HepG2 (cell line): ENCODE results near the gene ABCF1. TPM values are rescaled to one million over a fixed set of nuclear protein-coding genes. Genes with fewer than 3 reads are reported as not detected.
A peak's percentile ranks its signal among the peaks of the same experiment; 100 is the strongest.

Experiments used
- ATRX ChIP-seq: sonication (generic); formaldehyde crosslinking; IDR thresholded peaks from 2 replicates; pipeline ENCODE4 v1.4.0; 2020; ENCODE audit warnings: missing genetic modification reagents, borderline replicate concordance
- CENPT ChIP-seq: sonication (generic); formaldehyde crosslinking; IDR thresholded peaks from 2 replicates; pipeline ENCODE4 v1.8.0; 2022; ENCODE audit warnings: low read depth, mild to moderate bottlenecking, moderate library complexity, missing genetic modification reagents
- FOXK1 ChIP-seq: sonication (generic); formaldehyde crosslinking; IDR thresholded peaks from 2 replicates; pipeline ENCODE4 v1.4.0; 2020; ENCODE audit warnings: low read depth, missing genetic modification reagents, borderline replicate concordance
- KLF11 ChIP-seq: IDR thresholded peaks from 2 replicates; pipeline ENCODE4 v1.6.1; 2016; ENCODE audit warnings: missing compliant biosample characterization
- KLF12 ChIP-seq: sonication (generic); formaldehyde crosslinking; IDR thresholded peaks from 2 replicates; pipeline ENCODE4 v1.4.0; 2020; ENCODE audit warnings: missing genetic modification reagents, borderline replicate concordance
- ONECUT2 ChIP-seq: sonication (generic); formaldehyde crosslinking; IDR thresholded peaks from 2 replicates; pipeline ENCODE4 v1.4.0; 2020; ENCODE audit warnings: missing genetic modification reagents
- SALL1 ChIP-seq: sonication (generic); formaldehyde crosslinking; IDR thresholded peaks from 2 replicates; pipeline ENCODE4 v1.8.0; 2022; ENCODE audit warnings: mild to moderate bottlenecking, missing genetic modification reagents
- ZFX ChIP-seq: sonication (generic); formaldehyde crosslinking; IDR thresholded peaks from 2 replicates; pipeline ENCODE4 v1.4.0; 2020; ENCODE audit warnings: mild to moderate bottlenecking, low read depth, missing genetic modification reagents, moderate library complexity
- ZNF343 ChIP-seq: sonication (generic); formaldehyde crosslinking; IDR thresholded peaks from 2 replicates; pipeline ENCODE4 v1.4.0; 2020; ENCODE audit warnings: mild to moderate bottlenecking, missing genetic modification reagents
- ZNF382 ChIP-seq: sonication (generic); formaldehyde crosslinking; IDR thresholded peaks from 2 replicates; pipeline ENCODE4 v1.5.0; 2020; ENCODE audit warnings: missing genetic modification reagents, mild to moderate bottlenecking, borderline replicate concordance
- ZNF512 ChIP-seq: sonication (generic); formaldehyde crosslinking; IDR thresholded peaks from 2 replicates; pipeline ENCODE4 v1.4.0; 2020; ENCODE audit warnings: mild to moderate bottlenecking, missing genetic modification reagents
- ZNF761 ChIP-seq: sonication (generic); formaldehyde crosslinking; conservative IDR thresholded peaks from 2 replicates; pipeline ENCODE4 v1.4.0; 2020; ENCODE audit warnings: mild to moderate bottlenecking, missing genetic modification reagents
- ZNF883 ChIP-seq: sonication (generic); formaldehyde crosslinking; IDR thresholded peaks from 2 replicates; pipeline ENCODE4 v1.5.1; 2020; ENCODE audit warnings: mild to moderate bottlenecking, missing genetic modification reagents; ENCODE audit errors: not compliant biosample characterization
- polyA plus RNA-seq, 8 experiments: library from polyadenylated mRNA; depleted of rRNA in 3 of 8; stranded (reverse) in 7 of 8; unstranded in 1 of 8; fragments of >200 nt; fragmentation: Illumina TruSeq in 4 of 8; extraction: Trizol in 4 of 8; gene quantifications; 2 replicates each; pipeline versions ENCODE4 v1.2.1 to v1.2.3, GENCODE V29; 2011 to 2016; ENCODE audit warnings: low read depth in 4 of 8, missing spikeins in 1 of 8, mixed read lengths in 1 of 8; ENCODE audit not compliant: insufficient read depth in 1 of 8
- total RNA-seq, 5 experiments: library from RNA; depleted of rRNA; stranded (reverse); fragments of >200 nt; fragmentation: Illumina TruSeq; extraction: Trizol; gene quantifications; 2 replicates each; pipeline ENCODE4 v1.2.3, GENCODE V29; 2016; ENCODE audit warnings: low read depth in 1 of 5
- TF ChIP-seq, protein P1 (sequence below): sonication (generic); formaldehyde crosslinking; IDR thresholded peaks from 2 replicates; pipeline ENCODE4 v1.4.0; 2020; ENCODE audit warnings: missing genetic modification reagents
- TF ChIP-seq, protein P2 (sequence below): sonication (generic); formaldehyde crosslinking; IDR thresholded peaks from 2 replicates; pipeline ENCODE4 v1.5.1; 2020; ENCODE audit warnings: mild to moderate bottlenecking, missing genetic modification reagents
- TF ChIP-seq, protein P3 (sequence below): fragments of 450-650 bp; IDR thresholded peaks from 2 replicates; pipeline ENCODE4 v1.6.1; 2017; ENCODE audit warnings: mild to moderate bottlenecking

Gene ABCF1
- total and polyA plus RNA-seq, 2 of the 13 experiments (the other 11 are each of a cell fraction or from before 2014, with no cell fraction given), result 25.4 to 98.9 TPM

DNA sequence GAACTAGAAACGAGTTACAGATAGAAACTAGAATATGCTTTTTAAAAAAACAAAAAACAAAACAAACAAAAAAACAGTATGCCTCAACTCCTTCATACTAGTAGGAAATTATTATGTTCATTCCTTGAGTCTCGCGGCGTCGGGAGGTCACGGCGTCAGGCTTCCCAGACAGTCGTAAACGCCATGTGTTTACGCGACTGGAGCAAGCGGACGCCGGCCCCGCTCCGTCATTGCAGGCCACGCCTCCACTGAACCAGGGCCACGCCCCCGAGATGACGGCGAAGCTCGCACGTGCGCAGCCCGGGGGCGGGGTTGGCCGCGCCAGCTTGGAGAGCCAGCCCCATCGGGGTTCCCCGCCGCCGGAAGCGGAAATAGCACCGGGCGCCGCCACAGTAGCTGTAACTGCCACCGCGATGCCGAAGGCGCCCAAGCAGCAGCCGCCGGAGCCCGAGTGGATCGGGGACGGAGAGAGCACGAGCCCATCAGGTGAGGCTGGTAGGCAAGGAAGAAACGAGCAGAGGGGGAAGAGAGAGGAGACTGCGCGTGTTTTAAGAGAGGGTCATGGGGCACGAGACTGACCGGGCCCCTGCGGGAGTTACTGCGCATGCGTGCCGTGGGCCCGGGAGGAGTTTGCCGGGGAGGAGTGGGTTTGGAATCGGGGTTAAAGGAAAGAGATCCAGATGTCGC, at the start of gene ABCF1 (continued):
- TF ChIP-seq, protein P1, sequence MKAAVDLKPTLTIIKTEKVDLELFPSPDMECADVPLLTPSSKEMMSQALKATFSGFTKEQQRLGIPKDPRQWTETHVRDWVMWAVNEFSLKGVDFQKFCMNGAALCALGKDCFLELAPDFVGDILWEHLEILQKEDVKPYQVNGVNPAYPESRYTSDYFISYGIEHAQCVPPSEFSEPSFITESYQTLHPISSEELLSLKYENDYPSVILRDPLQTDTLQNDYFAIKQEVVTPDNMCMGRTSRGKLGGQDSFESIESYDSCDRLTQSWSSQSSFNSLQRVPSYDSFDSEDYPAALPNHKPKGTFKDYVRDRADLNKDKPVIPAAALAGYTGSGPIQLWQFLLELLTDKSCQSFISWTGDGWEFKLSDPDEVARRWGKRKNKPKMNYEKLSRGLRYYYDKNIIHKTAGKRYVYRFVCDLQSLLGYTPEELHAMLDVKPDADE (CRISPR knock-in tag), result peak; percentile 41; the same call in 1 of the 2 replicates
- TF ChIP-seq CENPT (0 out of 2 replicates have a peak, but pooled peaks have one; percentile 74), ZNF382 (no peak), ZNF883 (CRISPR knock-in tag) (peak; percentile 98), ZNF512 (CRISPR knock-in tag) (0 out of 2 replicates have a peak, but pooled peaks have one; percentile 44), ZFX (CRISPR knock-in tag) (peak; percentile 99), ZNF343 (peak; percentile 83), ONECUT2 (peak; percentile 46; the same call in 1 of the 2 replicates), ZNF761 (peak; percentile 83), FOXK1 (peak; percentile 94), KLF12 (CRISPR knock-in tag) (peak; percentile 61; the same call in 1 of the 2 replicates), KLF11 (CRISPR knock-in tag) (peak; percentile 95), SALL1 (CRISPR knock-in tag) (peak; percentile 95), ATRX (0 out of 2 replicates have a peak, but pooled peaks have one; percentile 28)
- TF ChIP-seq, protein P2, sequence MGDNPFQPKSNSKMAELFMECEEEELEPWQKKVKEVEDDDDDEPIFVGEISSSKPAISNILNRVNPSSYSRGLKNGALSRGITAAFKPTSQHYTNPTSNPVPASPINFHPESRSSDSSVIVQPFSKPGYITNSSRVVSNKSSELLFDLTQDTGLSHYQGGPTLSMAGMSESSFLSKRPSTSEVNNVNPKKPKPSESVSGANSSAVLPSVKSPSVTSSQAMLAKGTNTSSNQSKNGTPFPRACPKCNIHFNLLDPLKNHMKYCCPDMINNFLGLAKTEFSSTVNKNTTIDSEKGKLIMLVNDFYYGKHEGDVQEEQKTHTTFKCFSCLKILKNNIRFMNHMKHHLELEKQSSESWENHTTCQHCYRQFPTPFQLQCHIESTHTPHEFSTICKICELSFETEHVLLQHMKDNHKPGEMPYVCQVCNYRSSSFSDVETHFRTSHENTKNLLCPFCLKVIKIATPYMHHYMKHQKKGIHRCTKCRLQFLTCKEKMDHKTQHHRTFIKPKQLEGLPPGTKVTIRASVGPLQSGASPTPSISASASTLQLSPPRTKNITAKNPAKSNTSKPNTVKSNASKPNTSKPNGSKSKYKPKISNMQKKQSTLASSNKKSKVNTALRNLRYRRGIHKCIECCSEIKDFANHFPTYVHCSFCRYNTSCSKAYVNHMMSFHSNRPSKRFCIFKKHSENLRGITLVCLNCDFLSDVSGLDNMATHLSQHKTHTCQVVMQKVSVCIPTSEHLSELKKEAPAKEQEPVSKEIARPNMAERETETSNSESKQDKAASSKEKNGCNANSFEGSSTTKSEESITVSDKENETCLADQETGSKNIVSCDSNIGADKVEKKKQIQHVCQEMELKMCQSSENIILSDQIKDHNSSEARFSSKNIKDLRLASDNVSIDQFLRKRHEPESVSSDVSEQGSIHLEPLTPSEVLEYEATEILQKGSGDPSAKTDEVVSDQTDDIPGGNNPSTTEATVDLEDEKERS (CRISPR knock-in tag), result peak; percentile 98
- TF ChIP-seq, protein P3, sequence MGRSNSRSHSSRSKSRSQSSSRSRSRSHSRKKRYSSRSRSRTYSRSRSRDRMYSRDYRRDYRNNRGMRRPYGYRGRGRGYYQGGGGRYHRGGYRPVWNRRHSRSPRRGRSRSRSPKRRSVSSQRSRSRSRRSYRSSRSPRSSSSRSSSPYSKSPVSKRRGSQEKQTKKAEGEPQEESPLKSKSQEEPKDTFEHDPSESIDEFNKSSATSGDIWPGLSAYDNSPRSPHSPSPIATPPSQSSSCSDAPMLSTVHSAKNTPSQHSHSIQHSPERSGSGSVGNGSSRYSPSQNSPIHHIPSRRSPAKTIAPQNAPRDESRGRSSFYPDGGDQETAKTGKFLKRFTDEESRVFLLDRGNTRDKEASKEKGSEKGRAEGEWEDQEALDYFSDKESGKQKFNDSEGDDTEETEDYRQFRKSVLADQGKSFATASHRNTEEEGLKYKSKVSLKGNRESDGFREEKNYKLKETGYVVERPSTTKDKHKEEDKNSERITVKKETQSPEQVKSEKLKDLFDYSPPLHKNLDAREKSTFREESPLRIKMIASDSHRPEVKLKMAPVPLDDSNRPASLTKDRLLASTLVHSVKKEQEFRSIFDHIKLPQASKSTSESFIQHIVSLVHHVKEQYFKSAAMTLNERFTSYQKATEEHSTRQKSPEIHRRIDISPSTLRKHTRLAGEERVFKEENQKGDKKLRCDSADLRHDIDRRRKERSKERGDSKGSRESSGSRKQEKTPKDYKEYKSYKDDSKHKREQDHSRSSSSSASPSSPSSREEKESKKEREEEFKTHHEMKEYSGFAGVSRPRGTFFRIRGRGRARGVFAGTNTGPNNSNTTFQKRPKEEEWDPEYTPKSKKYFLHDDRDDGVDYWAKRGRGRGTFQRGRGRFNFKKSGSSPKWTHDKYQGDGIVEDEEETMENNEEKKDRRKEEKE, result no peak
